ENCODE measurements around the gene HCN3. TPM values are rescaled to one million over a fixed set of nuclear protein-coding genes. Genes with fewer than 3 reads are reported as not detected.

The HCN3 gene
- total and polyA plus RNA-seq, 2 of the 13 experiments (the other 11 are each of a cell fraction or from before 2014, with no cell fraction given), result 2.4 to 10.2 TPM

DNA sequence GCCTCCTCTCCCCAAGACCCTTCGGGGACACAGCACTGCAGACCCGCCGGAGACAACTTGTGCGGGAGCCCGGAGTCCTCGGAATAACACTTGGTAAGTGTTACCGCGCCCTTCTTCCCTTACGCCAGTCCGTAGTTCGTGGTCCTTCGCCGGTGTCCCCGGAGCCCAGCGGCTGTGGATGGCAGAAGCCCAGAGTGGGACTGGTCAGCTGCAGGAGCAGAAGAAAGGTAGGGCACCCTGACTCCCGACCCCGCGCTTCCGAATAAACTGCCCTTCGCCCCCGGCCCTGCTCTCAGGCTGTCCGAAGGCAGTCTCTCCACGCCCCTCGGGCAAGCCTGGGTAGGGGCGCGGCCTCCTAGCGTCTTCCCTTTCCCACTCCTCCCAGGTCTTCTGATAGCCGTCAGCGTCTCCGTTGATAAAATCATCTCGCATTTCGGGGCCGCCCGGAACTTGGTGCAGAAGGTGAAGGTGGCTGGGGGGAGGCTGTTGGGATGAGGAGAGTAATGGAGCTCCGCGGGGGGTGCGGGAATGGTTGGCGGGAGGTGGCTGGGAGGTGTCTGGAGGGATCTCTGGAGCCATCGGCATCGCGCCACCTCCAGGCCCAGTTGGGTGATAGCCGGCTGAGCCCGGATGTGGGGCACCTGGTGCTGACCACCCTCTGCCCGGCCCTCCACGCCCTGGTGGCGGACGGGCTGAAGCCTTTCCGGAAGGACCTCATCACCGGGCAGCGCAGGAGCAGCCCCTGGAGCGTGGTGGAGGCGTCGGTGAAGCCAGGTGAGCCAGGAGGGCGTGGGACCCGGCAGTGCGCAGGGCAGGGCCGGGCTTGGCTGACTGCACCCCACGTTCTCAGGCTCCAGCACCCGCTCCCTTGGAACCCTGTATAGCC, 47.7 kb downstream of the HCN3 start (continued):
- TF ChIP-seq ZGPAT (CRISPR knock-in tag; IDR thresholded peaks at IDR 0.05) (no peak), ZNF234 (CRISPR knock-in tag; conservative IDR thresholded peaks at IDR 0.05) (no peak), ZNF614 (CRISPR knock-in tag; IDR thresholded peaks at IDR 0.05; ENCODE audit: borderline replicate concordance) (no peak), ERF (CRISPR knock-in tag; IDR thresholded peaks at IDR 0.05) (no peak), ZNF782 (CRISPR knock-in tag; IDR thresholded peaks at IDR 0.05; ENCODE audit: borderline replicate concordance) (no peak), HNF4A (CRISPR knock-in tag; IDR thresholded peaks at IDR 0.05) (no peak), CHD4 (IDR thresholded peaks at IDR 0.05; ENCODE audit: borderline replicate concordance, low read length) (no peak), SOX6 (IDR thresholded peaks at IDR 0.05) (no peak), SOX6 (CRISPR knock-in tag; IDR thresholded peaks at IDR 0.05) (no peak), KDM5A (IDR thresholded peaks at IDR 0.05; ENCODE audit: borderline replicate concordance, low read length) (peak; percentile 37; the same call in 1 of the 2 replicates), YY1 (IDR thresholded peaks at IDR 0.05; ENCODE audit: insufficient read depth, insufficient replicate concordance, low read depth, low read length) (no peak), MBNL3 (CRISPR knock-in tag; conservative IDR thresholded peaks at IDR 0.05) (no peak), ZNF674 (CRISPR knock-in tag; IDR thresholded peaks at IDR 0.05; ENCODE audit: low read depth) (no peak), HCFC1 (IDR thresholded peaks at IDR 0.05; ENCODE audit: low read depth, low read length) (no peak), ZNF768 (CRISPR knock-in tag; IDR thresholded peaks at IDR 0.05) (0 out of 2 replicates have a peak, but pooled peaks have one; percentile 21), TRIM24 (CRISPR knock-in tag; IDR thresholded peaks at IDR 0.05) (no peak), NR2F2 (IDR thresholded peaks at IDR 0.05; ENCODE audit: borderline replicate concordance, low read depth) (no peak), NFIC (IDR thresholded peaks at IDR 0.05; ENCODE audit: low read length) (no peak), ZNF275 (CRISPR knock-in tag; IDR thresholded peaks at IDR 0.05; ENCODE audit: borderline replicate concordance) (0 out of 2 replicates have a peak, but pooled peaks have one; percentile 29), NAIF1 (CRISPR knock-in tag; IDR thresholded peaks at IDR 0.05; ENCODE audit: borderline replicate concordance) (no peak), STAT5B (CRISPR knock-in tag; IDR thresholded peaks at IDR 0.05) (no peak), THYN1 (CRISPR knock-in tag; IDR thresholded peaks at IDR 0.05; ENCODE audit: borderline replicate concordance, low read depth) (no peak)
- TF ChIP-seq, protein P1, sequence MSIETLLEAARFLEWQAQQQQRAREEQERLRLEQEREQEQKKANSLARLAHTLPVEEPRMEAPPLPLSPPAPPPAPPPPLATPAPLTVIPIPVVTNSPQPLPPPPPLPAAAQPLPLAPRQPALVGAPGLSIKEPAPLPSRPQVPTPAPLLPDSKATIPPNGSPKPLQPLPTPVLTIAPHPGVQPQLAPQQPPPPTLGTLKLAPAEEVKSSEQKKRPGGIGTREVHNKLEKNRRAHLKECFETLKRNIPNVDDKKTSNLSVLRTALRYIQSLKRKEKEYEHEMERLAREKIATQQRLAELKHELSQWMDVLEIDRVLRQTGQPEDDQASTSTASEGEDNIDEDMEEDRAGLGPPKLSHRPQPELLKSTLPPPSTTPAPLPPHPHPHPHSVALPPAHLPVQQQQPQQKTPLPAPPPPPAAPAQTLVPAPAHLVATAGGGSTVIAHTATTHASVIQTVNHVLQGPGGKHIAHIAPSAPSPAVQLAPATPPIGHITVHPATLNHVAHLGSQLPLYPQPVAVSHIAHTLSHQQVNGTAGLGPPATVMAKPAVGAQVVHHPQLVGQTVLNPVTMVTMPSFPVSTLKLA (IDR thresholded peaks at IDR 0.05), result no peak
- TF ChIP-seq, protein P2, sequence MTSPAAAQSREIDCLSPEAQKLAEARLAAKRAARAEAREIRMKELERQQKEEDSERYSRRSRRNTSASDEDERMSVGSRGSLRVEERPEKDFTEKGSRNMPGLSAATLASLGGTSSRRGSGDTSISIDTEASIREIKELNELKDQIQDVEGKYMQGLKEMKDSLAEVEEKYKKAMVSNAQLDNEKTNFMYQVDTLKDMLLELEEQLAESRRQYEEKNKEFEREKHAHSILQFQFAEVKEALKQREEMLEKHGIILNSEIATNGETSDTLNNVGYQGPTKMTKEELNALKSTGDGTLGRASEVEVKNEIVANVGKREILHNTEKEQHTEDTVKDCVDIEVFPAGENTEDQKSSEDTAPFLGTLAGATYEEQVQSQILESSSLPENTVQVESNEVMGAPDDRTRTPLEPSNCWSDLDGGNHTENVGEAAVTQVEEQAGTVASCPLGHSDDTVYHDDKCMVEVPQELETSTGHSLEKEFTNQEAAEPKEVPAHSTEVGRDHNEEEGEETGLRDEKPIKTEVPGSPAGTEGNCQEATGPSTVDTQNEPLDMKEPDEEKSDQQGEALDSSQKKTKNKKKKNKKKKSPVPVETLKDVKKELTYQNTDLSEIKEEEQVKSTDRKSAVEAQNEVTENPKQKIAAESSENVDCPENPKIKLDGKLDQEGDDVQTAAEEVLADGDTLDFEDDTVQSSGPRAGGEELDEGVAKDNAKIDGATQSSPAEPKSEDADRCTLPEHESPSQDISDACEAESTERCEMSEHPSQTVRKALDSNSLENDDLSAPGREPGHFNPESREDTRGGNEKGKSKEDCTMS (CRISPR knock-in tag; conservative IDR thresholded peaks at IDR 0.05), result no peak
